ENCODE measurements around the gene GVQW3. TPM values are rescaled to one million over a fixed set of nuclear protein-coding genes. Genes with fewer than 3 reads are reported as not detected.

GVQW3 gene
- total RNA-seq, 1 experiment from 2014 or later: 4.7 TPM

DNA sequence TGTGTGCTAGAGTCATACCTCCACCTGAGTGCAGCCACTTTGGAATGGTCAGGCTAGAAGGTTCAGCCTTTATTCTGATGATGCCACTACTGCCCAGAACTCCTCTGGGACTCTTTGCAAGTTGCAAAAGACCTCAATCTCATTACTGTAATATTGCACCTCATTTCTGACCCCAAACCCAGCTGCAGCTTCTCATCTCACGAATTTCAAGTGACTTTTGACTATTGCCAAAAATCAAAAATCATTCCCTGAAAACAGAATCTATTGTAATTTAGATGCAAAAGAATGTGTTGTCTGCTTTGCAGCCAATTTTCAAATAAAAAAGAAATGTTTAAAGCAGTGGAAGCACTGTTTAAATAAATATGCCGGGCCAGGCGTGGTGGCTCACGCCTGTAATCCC lies 25.2 kb downstream of the GVQW3 start:
- DNase-seq (ENCODE audit: low read depth, low spot score) (no peak), ATAC-seq (no peak)
- H3K9me3 ChIP-seq (ENCODE audit: control insufficient read depth in 1 of 2, insufficient read depth in 1 of 2, low read depth in 1 of 2, low read length in 2 of 2): no peaks in the 10 kb centered on the region
- no peaks in the 10 kb centered on the region for H3K9me2 ChIP-seq (ENCODE audit: insufficient read depth)
- no TSS peak for BruUV-seq (replicated peaks)
- no peak overlapping the region for H2AFZ ChIP-seq (ENCODE audit: low read depth, low read length, poor library complexity, severe bottlenecking)
- ChIA-PET CTCF (no interaction called here), RAD21 (ENCODE audit: low non-redundant PET in 1 of 2, low total read pairs in 2 of 2, uncharacterized antibody in 2 of 2, unreplicated experiment in 2 of 2) (no interaction called here), POLR2A (no interaction called here)
- no peaks in the 10 kb centered on the region for H4K20me1 ChIP-seq (ENCODE audit: insufficient read depth)
- H3K79me2 ChIP-seq (ENCODE audit: insufficient read depth, low read length): no peaks in the 10 kb centered on the region
- H3K9ac ChIP-seq (ENCODE audit: low read length): no peak overlapping the region
- intact Hi-C loops (cut with micrococcal nuclease): no loop called here
- no peaks in the 10 kb centered on the region for H3K36me3 ChIP-seq (ENCODE audit: control insufficient read depth in 1 of 2, insufficient read depth in 2 of 2, low read length in 2 of 2)
- H3K27me3 ChIP-seq (ENCODE audit: insufficient read depth, low read length): no peaks in the 10 kb centered on the region
- no peak overlapping the region for H3K4me3 ChIP-seq (replicated peaks in 1 of 2; ENCODE audit: low read depth in 1 of 2, low read length in 2 of 2)
- TF ChIP-seq YY1 (IDR thresholded peaks at IDR 0.05; ENCODE audit: extremely low read depth, insufficient replicate concordance, low read depth, low read length) (no peak), ZNF274 (IDR thresholded peaks at IDR 0.05; ENCODE audit: low read depth, low read length) (no peak), SIN3A (IDR thresholded peaks at IDR 0.05; ENCODE audit: low read depth) (no peak), JUND (IDR thresholded peaks at IDR 0.05) (no peak), SRF (IDR thresholded peaks at IDR 0.05; ENCODE audit: low read depth) (no peak), CBX3 (IDR thresholded peaks at IDR 0.05; ENCODE audit: low read depth) (no peak), REST (IDR thresholded peaks at IDR 0.05; ENCODE audit: low read depth) (no peak), CEBPB (IDR thresholded peaks at IDR 0.05; ENCODE audit: low read depth) (no peak), FOSL1 (IDR thresholded peaks at IDR 0.05; ENCODE audit: low read depth) (no peak), EZH2phosphoT487 (IDR thresholded peaks at IDR 0.05; ENCODE audit: borderline replicate concordance) (no peak), ATF3 (IDR thresholded peaks at IDR 0.05) (no peak), TCF7L2 (IDR thresholded peaks at IDR 0.05; ENCODE audit: borderline replicate concordance, extremely low read depth, insufficient read depth, insufficient read length) (no peak), EZH2 (IDR thresholded peaks at IDR 0.05) (no peak), ZFX (IDR thresholded peaks at IDR 0.05) (no peak), RAD21 (IDR thresholded peaks at IDR 0.05; ENCODE audit: low read depth) (no peak), MAX (IDR thresholded peaks at IDR 0.05) (no peak), ELF1 (IDR thresholded peaks at IDR 0.05; ENCODE audit: borderline replicate concordance, low read depth) (no peak), SP1 (IDR thresholded peaks at IDR 0.05; ENCODE audit: low read depth) (no peak)
- no peak overlapping the region for H3K27ac ChIP-seq (ENCODE audit: low read depth, low read length)
- H3K4me2 ChIP-seq (ENCODE audit: low read length): no peak overlapping the region
- no peaks in the 10 kb centered on the region for H3K4me1 ChIP-seq (ENCODE audit: control insufficient read depth in 1 of 2, insufficient read depth in 2 of 2, low read length in 2 of 2)

Data from HCT116 (cell line).